ENCODE results near the gene HAUS2. TPM values are rescaled to one million over a fixed set of nuclear protein-coding genes. Genes with fewer than 3 reads are reported as not detected.

HAUS2 gene
- total and polyA plus RNA-seq, 2 of the 4 experiments (the other 2 are of a cell fraction) = 18.4 to 22.4 TPM

GRCh38 chr15:42508263-42508690 lies 40.4 kb upstream of the HAUS2 start:
- no peak overlapping the region for H3K4ac ChIP-seq (ENCODE audit: low read depth, low read length)
- no peaks in the 10 kb centered on the region for H3K27me3 ChIP-seq (ENCODE audit: control insufficient read depth, insufficient read depth, low read length)
- H3K14ac ChIP-seq (replicated peaks; ENCODE audit: low read depth, low read length) = no peak overlapping the region
- peaks cover 2% of the 10 kb centered on the region; the same call in 1 of the 2 replicates for H3K36me3 ChIP-seq (ENCODE audit: control insufficient read depth, insufficient read depth, low read length)
- peak overlapping the region; percentile 40 for H2AFZ ChIP-seq (replicated peaks; ENCODE audit: low read length, poor library complexity)
- peaks cover 17% of the 10 kb centered on the region; the same call in 1 of the 2 replicates for H4K20me1 ChIP-seq (ENCODE audit: insufficient read depth, low read length)
- H4K91ac ChIP-seq (ENCODE audit: insufficient read depth, low read depth, low read length) = no peak overlapping the region
- H3K27ac ChIP-seq (ENCODE audit: insufficient read depth, low read length) = no peak overlapping the region
- no peak overlapping the region for H2BK120ac ChIP-seq (ENCODE audit: low read depth, low read length)
- no peak overlapping the region for H2AK5ac ChIP-seq (ENCODE audit: low read depth, low read length)
- no peak overlapping the region for H2BK20ac ChIP-seq (ENCODE audit: low read depth, low read length)
- H3K56ac ChIP-seq (ENCODE audit: extremely low read depth, insufficient read depth, low read length) = no peak overlapping the region
- ChIA-PET POLR2A (ENCODE audit: unreplicated experiment) (no interaction called here), CTCF (interaction anchor here (0.9 kb wide), 1 partner anchor 180 kb away, joined by 4 read pairs; no protein-coding TSS in a partner anchor)
- no TSS peak for BruUV-seq (replicated peaks)
- H3K18ac ChIP-seq (ENCODE audit: low read depth, low read length) = no peak overlapping the region; the same call in 1 of the 2 replicates
- in situ Hi-C loops (cut with MboI; ENCODE audit: low sequenced_read_pairs) = no loop called here
- no peak overlapping the region for H3K4me3 ChIP-seq (ENCODE audit: insufficient read depth, low read depth, low read length)
- H3K9me3 ChIP-seq (ENCODE audit: control insufficient read depth, insufficient read depth, low read length) = no peaks in the 10 kb centered on the region
- H3K4me2 ChIP-seq (ENCODE audit: low read depth, low read length) = peak overlapping the region; percentile 36
- peak overlapping the region; percentile 36; the same call in 1 of the 2 replicates for H4K5ac ChIP-seq (ENCODE audit: low read depth, low read length)
- H3K9ac ChIP-seq (ENCODE audit: low read depth, low read length) = no peak overlapping the region; the same call in 1 of the 2 replicates
- no CpG with 5 or more reads among the region's 9 CpGs for WGBS, 2 experiments (ENCODE audit: extremely low coverage in 2 of 2, insufficient read length in 1 of 2)
- intact Hi-C loops (cut with micrococcal nuclease) = no loop called here
- H2AK9ac ChIP-seq (replicated peaks; ENCODE audit: low read depth, low read length, poor library complexity) = no peak overlapping the region
- H3K79me1 ChIP-seq (ENCODE audit: low read depth in 1 of 2, low read length in 2 of 2) = peaks cover 21 to 73% of the 10 kb centered on the region in 2 experiments
- no peak overlapping the region for H4K8ac ChIP-seq (ENCODE audit: low read depth in 2 of 2, low read length in 2 of 2)
- dilution Hi-C loops (cut with HindIII; ENCODE audit: low sequenced_read_pairs, unreplicated experiment) = no loop called here
- no peak overlapping the region for H2BK15ac ChIP-seq (ENCODE audit: low read depth, low read length)
- H3K4me1 ChIP-seq (ENCODE audit: control insufficient read depth, insufficient read depth, low read length) = peaks cover 16% of the 10 kb centered on the region
- TF ChIP-seq NFE2L2 (IDR thresholded peaks at IDR 0.05; ENCODE audit: low read depth, low read length) = no peak
- TF ChIP-seq, protein P1, sequence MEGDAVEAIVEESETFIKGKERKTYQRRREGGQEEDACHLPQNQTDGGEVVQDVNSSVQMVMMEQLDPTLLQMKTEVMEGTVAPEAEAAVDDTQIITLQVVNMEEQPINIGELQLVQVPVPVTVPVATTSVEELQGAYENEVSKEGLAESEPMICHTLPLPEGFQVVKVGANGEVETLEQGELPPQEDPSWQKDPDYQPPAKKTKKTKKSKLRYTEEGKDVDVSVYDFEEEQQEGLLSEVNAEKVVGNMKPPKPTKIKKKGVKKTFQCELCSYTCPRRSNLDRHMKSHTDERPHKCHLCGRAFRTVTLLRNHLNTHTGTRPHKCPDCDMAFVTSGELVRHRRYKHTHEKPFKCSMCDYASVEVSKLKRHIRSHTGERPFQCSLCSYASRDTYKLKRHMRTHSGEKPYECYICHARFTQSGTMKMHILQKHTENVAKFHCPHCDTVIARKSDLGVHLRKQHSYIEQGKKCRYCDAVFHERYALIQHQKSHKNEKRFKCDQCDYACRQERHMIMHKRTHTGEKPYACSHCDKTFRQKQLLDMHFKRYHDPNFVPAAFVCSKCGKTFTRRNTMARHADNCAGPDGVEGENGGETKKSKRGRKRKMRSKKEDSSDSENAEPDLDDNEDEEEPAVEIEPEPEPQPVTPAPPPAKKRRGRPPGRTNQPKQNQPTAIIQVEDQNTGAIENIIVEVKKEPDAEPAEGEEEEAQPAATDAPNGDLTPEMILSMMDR (conservative IDR thresholded peaks at IDR 0.05; ENCODE audit: low read depth, low read length) = no peak
- no peak for TF ChIP-seq BHLHE40 (IDR thresholded peaks at IDR 0.05; ENCODE audit: low read depth, low read length)
- no peak for TF ChIP-seq MAFK (IDR thresholded peaks at IDR 0.05; ENCODE audit: low read depth, low read length)
- TF ChIP-seq, protein P2, sequence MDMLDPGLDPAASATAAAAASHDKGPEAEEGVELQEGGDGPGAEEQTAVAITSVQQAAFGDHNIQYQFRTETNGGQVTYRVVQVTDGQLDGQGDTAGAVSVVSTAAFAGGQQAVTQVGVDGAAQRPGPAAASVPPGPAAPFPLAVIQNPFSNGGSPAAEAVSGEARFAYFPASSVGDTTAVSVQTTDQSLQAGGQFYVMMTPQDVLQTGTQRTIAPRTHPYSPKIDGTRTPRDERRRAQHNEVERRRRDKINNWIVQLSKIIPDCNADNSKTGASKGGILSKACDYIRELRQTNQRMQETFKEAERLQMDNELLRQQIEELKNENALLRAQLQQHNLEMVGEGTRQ (IDR thresholded peaks at IDR 0.05; ENCODE audit: low read depth, low read length) = no peak
- no peak for TF ChIP-seq MXI1 (IDR thresholded peaks at IDR 0.05; ENCODE audit: borderline replicate concordance, low read depth, low read length)
- TF ChIP-seq FOS (IDR thresholded peaks at IDR 0.05; ENCODE audit: low read depth, low read length) = no peak
- TF ChIP-seq MAZ (IDR thresholded peaks at IDR 0.05; ENCODE audit: borderline replicate concordance, low read depth, low read length) = no peak
- TF ChIP-seq CHD1 (IDR thresholded peaks at IDR 0.05; ENCODE audit: low read depth, low read length) = no peak
- TF ChIP-seq ELK1 (IDR thresholded peaks at IDR 0.05; ENCODE audit: borderline replicate concordance, low read depth, low read length) = no peak
- TF ChIP-seq RFX5 (IDR thresholded peaks at IDR 0.05; ENCODE audit: low read depth, low read length) = no peak
- TF ChIP-seq POLR2A (IDR thresholded peaks at IDR 0.05; ENCODE audit: low read depth, low read length) = no peak
- no peak for TF ChIP-seq SMC3 (IDR thresholded peaks at IDR 0.05; ENCODE audit: low read depth, low read length)
- TF ChIP-seq RCOR1 (IDR thresholded peaks at IDR 0.05; ENCODE audit: insufficient replicate concordance, low read length) = no peak
- no peak for TF ChIP-seq RAD21 (IDR thresholded peaks at IDR 0.05; ENCODE audit: low read length)
- no peak for TF ChIP-seq CEBPB (IDR thresholded peaks at IDR 0.05; ENCODE audit: low read depth, low read length)
- DNase-seq (peak; percentile 78), ATAC-seq (ENCODE audit: low read depth) (peak; percentile 14)
- H3K9me1 ChIP-seq (ENCODE audit: insufficient read depth, low read length) = peaks cover 6% of the 10 kb centered on the region
- H2BK5ac ChIP-seq (ENCODE audit: low read depth, low read length, poor library complexity, severe bottlenecking) = no peak overlapping the region
- H3K23ac ChIP-seq (ENCODE audit: low read depth, low read length) = no peak overlapping the region

Measured in IMR-90 (cell line).